Lower leg skin (tissue), 3 donors: ENCODE data around the gene METRNL.

Source experiments
- POLR2A ChIP-seq, 2 donors: fragments of 450-650 bp; IDR thresholded peaks; one replicate each; pipeline ENCODE4 v1.6.1; 2016 to 2017; ENCODE audit warnings: antibody characterized with exemption in 2 of 2, mild to moderate bottlenecking in 1 of 2, moderate library complexity in 1 of 2
- TF ChIP-seq, protein P1 (sequence below), 3 donors: fragments of 450-650 bp; IDR thresholded peaks; one replicate each; pipeline ENCODE4 v1.5.1; 2016; ENCODE audit warnings: antibody characterized with exemption in 3 of 3, mild to moderate bottlenecking in 3 of 3, moderate library complexity in 2 of 3

DNA sequence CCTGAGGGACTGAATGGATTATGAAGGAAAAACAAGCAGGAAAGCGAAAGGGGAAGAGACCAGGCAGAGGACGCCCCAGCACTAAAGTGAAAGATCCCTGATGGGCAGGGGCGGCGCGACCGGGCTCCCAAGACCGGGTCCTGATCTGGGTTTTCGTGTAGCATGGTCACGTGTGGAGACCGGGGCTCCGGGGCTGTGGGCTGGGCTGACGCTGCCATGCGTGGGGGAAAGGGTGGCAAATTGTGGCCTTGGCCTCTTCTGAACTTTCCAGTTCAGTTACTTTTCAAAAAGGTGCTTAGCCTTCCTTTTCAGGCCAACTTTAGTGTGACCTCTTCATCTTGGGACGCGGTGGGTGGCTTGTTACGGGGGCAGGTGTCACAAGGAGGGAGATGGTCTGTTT lies 57.5 kb downstream of the METRNL start:
- TF ChIP-seq POLR2A (IDR thresholded peaks at IDR 0.05) = no peak
- TF ChIP-seq, protein P1, sequence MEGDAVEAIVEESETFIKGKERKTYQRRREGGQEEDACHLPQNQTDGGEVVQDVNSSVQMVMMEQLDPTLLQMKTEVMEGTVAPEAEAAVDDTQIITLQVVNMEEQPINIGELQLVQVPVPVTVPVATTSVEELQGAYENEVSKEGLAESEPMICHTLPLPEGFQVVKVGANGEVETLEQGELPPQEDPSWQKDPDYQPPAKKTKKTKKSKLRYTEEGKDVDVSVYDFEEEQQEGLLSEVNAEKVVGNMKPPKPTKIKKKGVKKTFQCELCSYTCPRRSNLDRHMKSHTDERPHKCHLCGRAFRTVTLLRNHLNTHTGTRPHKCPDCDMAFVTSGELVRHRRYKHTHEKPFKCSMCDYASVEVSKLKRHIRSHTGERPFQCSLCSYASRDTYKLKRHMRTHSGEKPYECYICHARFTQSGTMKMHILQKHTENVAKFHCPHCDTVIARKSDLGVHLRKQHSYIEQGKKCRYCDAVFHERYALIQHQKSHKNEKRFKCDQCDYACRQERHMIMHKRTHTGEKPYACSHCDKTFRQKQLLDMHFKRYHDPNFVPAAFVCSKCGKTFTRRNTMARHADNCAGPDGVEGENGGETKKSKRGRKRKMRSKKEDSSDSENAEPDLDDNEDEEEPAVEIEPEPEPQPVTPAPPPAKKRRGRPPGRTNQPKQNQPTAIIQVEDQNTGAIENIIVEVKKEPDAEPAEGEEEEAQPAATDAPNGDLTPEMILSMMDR (IDR thresholded peaks at IDR 0.05) = no peak
